NCI-H226 (cell line): ENCODE results near the gene DDX46.
A peak's percentile ranks its signal among the peaks of the same experiment; 100 is the strongest.
"Not testable (repeated sequence)": the region's sequence is repeated elsewhere in the genome, so short reads cannot be mapped to it uniquely, and the experiment has no call there.

Source experiments
- DNase-seq: peaks from one replicate; pipeline ENCODE4 v3.0.0-alpha.2; 2015

DDX46 gene

DNA sequence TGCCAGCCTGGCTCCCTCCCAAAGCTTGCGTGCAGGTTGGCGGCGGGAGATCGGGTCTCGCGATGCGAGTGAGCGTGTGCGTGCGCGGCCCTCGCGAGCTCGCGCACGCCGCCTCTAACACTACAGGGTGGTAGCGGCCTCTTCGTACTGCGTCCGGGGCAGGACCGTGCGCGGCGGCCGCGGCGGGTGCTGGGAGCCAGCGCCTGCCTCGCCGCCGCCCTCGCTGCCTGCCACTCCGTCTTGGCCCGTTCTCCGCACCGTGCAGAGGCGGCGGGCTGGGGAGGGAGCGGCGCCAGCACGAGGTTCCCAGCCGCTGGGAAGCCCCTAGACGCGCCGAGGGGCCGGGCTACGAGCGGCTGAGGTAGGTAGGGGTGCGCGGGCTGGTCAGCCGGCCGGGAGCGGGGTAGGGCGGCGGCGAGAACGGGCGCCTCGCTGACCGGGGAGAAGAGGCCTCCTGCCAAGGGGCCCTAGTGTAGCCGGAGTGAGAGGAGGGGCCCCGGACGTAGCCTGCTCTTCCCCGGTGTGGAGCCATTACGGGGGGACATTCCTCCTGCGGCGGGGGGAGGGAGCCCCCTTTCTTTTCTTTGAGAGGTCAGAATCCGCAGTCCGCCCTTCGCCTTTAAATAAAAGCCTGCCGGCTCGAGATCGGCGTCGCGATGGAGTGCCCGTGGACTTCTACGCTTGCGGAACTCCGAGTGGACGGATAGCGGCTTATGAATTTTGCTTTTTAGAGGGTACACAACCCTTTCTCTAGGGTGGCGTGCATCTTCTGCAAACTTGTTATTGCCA, 87.5 kb downstream of the DDX46 start, which contains the start of gene C5orf24:
Gene C5orf24, plus strand, starts transcription at position 117 of the 789 bp plus-strand sequence. CDS start 8,933 bp downstream, outside the sequence.
- DNase-seq = peak; percentile 96

DNA sequence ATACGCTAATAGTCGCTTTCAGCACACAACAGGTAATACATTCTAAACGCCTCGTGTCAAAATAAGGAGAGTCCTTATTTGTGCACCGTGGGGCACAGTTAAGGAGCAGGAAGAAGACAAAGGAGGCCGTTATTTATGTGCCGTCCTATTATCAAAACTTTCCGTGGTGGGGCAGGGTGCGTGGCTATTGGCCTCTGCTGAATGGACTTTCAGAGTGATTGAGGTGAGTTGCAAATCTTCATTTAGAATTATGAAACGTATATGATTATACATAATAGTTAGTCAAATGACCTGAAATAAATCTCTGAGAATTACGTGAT, 88.0 kb downstream of the DDX46 start:
- peak; percentile 1 for DNase-seq

DNA sequence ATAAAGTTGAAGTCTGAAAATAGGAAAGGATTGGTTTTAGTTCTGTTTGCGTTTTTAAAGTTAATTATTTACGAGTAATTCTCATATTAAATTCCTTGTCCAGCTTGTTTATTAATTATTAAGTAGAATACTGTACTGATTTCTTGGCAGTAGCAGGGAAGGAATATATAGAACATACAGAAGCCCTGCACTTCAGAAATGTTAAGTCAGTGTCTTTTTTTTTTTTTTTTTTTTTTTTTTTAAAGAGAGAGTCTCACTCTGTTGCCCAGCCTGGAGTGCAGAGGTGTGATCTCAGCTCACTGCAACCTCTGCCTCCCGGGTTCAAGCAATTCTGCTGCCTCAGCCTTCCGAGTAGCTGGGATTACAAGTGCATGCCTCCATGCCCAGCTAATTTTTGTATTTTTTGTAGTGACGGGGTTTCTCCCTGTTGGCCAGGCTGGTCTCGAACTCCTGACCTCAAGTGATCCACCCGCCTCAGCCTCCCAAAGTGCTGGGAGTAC, 90.9 kb downstream of the DDX46 start:
- not testable (repeated sequence) for DNase-seq

DNA sequence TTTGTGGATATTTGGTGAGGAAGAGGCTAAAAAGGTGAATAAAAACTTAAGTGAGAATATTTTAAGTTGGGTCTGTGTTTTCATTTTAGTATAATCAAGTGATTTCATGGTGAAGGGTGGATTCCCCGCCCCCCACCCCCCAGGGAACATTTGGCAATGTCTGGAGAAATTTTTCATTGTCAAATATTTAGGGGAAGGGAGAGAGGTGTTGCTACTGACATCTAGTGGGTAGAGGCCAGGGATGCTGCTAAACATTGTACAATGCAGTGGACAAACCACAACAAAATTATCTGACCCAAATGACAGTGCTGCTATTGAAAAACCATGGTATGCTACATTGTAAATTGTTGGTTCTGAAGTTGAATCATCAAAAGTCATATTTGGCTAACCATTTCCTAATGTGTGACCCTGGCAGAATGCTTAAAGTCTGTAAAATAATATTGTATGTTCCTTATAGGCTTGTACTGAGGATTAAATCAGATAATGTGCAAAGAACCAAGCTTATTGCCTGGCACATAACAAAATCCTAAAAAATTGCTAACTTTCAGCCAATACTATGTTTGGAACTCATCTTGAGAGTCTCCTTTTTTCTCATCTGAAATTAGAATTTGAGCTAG, 92.8 kb downstream of the DDX46 start:
- DNase-seq = peak; percentile 28

- DNase-seq = not testable (repeated sequence)
These were observed 97.9 kb downstream of the DDX46 start for GRCh38 chr5:134856465-134856864.

GRCh38 chr5:134857401-134857800, 98.8 kb downstream of the DDX46 start:
- DNase-seq = no peak

- no peak for DNase-seq
These were observed 106.1 kb downstream of the DDX46 start for GRCh38 chr5:134864707-134865106.

GRCh38 chr5:134873494-134873893, 114.9 kb downstream of the DDX46 start:
- no peak for DNase-seq

- peak; percentile 82 for DNase-seq
These were observed 115.6 kb downstream of the DDX46 start, which contains the start of gene TXNDC15 for GRCh38 chr5:134873987-134874830. Gene TXNDC15, plus strand, starts transcription at chr5:134874371. Its CDS starts 57 bp downstream, at chr5:134874428.

- peak; percentile 43 for DNase-seq
These were observed 116.5 kb downstream of the DDX46 start for GRCh38 chr5:134874831-134875655.

- DNase-seq = no peak
These were observed 118.6 kb downstream of the DDX46 start for GRCh38 chr5:134877159-134877558.

DNA sequence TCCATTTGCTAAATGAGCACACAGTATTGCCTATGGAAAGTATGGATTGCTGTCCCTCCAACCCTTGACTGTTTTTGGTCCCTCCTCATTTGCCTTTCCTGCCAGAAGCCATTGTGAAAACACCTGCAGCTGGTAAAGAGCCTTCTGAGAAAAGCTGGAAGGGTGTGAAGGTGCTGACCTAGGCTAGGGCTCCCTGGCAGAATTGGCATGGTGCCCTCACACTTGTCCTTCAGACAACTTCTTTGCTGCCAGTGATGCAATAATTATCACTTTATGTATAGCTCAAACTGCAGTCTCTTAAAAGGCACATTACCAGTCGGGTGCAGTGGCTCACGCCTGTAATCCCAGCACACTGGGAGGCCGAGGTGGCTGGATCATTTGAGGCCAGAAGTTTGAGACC, 119.8 kb downstream of the DDX46 start:
- DNase-seq = no peak

GRCh38 chr5:134879456-134879855, 120.9 kb downstream of the DDX46 start:
- DNase-seq = no peak
